GM19023 (cell line): ENCODE measurements around the gene ABT1.
"Not testable (repeated sequence)": the region's sequence is repeated elsewhere in the genome, so short reads cannot be mapped to it uniquely, and the experiment has no call there.

Source experiments
- ATAC-seq: cut with Tn5 transposase; IDR thresholded peaks from one replicate; pipeline ENCODE4 v1.9.1; 2021; ENCODE audit warnings: mild to moderate bottlenecking, moderate library complexity; ENCODE audit not compliant: unreplicated experiment

ABT1 gene

DNA sequence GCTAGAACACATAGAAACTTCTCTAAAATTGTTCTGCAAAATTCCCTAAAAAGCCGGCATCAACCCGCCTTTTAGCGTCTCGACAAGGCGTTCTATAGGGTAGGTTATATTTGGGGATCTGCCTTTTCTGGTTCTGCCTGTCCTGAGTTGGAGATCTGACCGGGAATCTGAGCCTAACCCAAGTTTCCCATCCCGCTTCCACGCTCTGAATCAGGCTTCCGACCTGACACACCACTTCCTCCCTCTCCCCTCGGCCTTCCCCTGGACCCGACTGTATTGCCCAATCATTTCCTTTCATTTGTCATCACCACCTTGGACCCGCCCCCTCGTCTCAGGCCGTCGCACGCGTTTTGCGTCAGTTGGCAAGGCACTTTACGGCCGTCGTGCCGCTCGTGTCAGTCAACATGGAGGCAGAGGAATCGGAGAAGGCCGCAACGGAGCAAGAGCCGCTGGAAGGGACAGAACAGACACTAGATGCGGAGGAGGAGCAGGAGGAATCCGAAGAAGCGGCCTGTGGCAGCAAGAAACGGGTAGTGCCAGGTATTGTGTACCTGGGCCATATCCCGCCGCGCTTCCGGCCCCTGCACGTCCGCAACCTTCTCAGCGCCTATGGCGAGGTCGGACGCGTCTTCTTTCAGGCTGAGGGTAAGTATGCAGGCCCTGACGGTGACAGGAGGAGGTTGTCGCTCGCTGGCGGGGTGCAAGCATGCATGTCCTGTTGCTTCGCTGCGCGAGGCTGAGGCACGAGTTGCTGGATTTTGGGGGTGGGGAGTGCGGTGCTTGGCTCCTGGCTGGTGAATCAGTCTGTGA is at the start of gene ABT1:
Gene ABT1 (plus strand): TSS at position 375 of the 810 bp plus-strand sequence. CDS start 30 bp downstream, at position 405.
- ATAC-seq: peak; percentile 80

DNA sequence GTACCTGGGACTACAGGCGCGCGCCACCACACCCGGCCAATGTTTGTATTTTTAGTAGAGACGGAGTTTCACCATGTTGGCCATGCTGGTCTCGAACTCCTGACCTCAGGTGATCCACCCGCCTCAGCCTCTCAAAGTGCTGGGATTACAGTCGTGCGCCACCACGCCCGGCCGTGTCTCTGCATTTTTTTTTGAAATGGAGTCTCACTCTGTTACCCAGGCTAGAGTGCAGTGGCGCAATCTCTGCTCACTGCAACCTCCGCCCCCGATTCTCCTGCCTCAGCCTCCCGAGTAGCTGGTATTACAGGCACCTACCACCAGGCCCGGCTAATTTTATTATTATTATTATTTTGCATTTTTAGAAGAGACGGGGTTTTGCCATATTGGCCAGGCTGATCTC is 49.4 kb upstream of the ABT1 start:
- ATAC-seq: not testable (repeated sequence)

DNA sequence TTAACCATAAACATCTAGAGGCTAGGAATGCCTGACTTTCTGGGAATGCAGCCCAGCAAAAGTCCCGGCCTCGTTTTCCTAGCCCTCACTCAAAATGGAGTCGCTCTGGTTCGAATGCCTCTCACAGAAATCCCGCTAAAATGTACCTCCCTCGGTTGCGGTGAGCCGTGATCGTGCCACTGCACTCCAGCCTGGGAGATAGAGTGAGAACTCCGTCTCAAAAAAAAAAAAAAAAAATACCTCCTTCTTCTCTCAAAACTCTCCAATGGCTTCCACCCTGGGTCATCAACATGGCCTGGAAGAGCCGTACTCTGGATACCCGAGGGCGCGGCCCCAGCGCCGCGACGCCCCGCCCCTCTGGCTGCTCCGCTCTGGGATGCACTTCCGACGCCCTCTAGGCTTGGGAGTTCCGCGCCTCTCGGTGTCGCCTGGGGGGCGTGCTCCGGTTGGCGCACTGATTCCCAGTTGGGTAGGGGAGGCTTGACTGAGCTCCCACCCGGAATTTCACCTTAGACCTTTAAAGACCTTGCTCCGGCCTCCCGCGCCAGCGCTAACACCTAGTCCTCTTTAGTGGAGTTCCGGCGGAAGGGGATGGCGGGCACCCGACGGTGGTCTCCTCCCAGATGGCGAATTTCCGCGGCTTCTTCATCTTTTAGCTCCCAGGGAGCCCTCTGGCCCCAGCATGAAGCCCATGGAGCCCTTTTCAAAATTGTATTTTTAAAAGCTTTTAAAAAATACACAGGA is 46.3 kb upstream of the ABT1 start:
- peak; percentile 31 for ATAC-seq

DNA sequence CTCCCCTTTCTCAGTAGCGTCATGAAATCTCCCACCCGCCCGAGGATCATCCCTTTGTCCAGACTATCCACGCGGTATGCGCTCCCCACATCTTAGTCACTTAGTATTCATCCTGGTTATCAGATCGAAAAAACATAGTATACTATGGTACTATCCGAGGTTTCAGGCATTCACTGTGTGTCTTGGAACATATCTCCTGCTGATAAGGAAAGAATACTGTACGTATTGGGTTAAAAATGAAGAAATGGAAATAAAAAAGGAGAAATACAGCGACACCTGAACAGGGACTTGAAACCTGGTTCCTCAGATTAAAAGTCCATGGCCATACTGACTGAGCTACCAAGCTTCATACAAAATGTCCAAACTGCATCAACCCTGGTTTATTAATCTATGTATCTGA is 44.5 kb upstream of the ABT1 start:
- no peak for ATAC-seq

DNA sequence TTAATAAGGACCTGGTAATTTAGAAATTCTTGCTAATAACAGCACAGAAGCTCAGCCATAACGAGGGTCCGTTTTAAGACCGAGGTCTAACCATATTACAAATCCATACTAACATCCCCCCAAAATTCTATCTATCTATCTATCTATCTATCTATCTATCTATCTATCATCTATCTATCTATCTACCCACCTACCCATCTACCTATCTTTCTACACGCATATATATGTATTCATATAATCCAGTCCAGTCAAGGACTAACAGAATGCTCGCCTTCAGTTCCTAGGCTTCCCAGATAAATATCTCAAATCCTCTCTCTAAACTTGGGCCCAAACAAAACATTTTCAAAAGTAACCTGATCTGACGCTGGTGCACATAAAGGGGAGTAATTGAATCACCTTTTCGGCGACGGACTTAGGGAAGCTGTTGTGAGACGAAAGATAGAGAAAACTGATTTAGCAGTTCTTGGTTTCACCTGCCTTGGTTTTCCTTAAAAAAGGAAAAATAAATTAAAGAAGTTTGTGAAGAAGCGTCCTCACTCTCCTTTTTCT is 44.0 kb upstream of the ABT1 start:
- ATAC-seq: no peak

DNA sequence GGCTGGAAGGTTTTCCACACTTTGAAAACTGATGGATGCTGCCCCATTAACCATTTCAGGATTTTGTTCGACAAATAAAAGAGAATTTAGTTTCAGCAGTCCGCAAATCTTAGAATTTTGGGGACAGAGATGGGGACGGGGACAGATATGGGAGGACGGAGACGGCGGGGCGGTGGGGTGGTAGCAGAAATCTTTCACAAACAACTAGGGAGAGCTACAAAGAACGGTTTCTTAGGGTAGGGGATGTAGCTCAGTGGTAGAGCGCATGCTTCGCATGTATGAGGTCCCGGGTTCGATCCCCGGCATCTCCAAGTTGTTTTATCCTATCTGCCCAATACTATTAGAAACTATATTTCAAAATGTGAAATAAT is 43.5 kb upstream of the ABT1 start:
- ATAC-seq: peak; percentile 41

DNA sequence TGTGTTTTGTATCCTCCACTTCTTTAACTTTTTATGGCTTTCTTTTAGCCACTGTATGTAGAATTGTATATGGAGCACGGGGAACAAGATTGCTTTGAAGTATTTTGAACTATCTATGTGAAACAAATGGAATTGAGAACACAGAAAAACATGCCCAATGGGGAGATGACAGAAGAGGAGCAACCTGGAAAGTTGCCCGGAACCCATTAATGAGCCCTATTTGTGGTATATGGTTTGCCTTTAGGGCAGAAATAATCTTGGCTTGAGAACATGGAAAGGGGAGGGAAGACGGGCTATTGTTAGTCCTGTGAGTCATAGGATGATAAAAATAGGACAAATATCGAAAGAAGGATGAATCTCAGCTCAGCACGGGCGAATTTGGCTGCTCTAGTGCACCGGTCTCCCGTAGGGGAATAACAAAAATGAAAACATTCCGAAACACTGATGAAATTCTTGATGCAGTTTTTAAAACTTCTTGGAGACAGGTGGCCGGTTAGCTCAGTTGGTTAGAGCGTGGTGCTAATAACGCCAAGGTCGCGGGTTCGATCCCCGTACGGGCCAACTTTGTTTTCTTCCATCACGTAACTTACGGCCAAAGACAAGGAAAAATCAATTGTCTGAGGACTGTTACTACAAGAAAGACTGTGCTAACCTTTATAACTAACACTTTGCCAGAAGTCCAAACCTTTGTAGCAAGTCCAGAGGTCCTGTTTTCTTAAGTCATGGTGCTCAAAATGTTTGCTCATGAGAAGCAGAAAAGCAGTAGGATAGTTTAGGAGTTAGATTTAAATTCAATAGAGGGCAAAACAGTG is 42.9 kb upstream of the ABT1 start:
- ATAC-seq: peak; percentile 53

DNA sequence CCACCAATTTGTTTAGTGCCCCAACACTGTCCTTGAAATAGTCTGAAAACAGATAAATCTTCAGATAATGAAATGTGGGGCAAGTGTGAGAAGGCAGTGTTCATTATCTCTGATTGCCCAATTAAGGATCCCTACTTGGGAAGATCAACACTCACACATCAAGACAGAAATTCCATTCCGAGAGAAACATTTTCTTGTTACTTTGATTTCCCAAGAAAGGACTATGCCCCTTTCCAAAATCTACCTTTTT is 42.4 kb upstream of the ABT1 start:
- ATAC-seq: peak; percentile 4

DNA sequence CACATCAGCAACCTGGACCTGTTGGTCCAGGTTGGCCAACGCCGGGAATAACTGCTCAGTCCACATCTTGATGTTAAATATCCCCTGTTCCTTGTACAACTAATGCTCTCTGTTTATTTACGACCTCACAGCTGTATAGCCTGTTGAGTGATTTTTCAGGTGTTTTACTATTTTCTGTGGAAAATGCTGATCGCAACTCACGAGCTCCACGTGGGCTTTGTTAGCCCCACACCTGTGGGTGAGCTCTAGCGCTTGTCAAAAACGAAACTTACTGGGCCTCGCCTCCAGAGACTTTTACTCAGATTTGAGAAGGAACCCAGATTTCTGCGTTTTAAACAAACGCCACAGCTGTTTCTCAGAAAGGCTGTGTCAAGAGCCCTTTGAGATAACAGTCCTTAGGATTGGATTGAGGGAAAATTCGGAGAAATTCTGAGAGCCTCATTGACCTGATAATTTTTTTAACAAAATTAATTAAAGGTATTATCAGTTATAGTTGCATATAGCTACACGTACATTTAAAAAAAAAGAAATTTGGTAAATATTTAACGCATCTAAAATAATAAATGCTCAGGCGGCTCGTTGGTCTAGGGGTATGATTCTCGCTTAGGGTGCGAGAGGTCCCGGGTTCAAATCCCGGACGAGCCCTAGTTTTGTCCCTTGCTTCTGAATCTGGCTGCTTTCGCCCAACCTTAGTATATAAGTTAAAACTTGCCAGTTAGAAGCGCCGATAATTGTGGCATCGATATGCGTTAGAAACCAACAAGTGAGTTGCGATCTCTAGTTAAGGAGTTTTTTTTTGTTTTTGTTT is 41.9 kb upstream of the ABT1 start:
- ATAC-seq: no peak

DNA sequence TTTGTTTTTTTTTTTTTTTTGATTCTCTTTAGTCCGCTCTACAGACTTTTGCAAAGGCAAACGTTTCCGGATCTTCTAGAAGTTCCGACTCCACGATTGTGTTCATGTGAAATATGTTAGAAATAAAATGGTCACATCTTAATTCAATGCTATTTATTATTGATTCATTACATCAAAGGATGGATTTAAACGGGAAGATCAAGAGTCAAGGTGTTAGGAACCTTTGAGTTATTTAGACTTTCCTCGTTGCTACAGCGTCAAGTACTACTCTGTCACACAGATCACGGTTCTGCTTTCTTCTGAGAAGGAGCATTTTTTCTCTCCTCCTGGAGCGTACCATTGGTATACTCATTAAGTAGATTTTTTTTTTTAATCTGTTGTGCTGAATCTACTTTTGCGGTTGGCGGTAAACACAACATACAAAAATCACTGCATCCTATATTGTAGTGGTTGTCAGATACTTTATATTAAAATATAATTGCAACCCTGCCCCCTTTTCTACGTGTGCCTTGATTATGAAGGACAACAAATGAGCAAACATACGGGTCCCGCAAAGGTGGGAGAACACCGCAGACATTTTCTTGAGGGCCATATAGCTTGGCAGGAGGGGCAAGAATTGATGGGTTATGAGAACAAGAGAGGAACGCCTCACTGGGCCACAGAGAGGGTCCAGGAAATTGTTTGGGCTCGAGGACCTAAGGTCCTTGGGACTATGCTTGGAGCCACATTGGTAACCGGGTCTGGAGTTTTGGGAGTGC is 41.1 kb upstream of the ABT1 start:
- ATAC-seq: no peak

DNA sequence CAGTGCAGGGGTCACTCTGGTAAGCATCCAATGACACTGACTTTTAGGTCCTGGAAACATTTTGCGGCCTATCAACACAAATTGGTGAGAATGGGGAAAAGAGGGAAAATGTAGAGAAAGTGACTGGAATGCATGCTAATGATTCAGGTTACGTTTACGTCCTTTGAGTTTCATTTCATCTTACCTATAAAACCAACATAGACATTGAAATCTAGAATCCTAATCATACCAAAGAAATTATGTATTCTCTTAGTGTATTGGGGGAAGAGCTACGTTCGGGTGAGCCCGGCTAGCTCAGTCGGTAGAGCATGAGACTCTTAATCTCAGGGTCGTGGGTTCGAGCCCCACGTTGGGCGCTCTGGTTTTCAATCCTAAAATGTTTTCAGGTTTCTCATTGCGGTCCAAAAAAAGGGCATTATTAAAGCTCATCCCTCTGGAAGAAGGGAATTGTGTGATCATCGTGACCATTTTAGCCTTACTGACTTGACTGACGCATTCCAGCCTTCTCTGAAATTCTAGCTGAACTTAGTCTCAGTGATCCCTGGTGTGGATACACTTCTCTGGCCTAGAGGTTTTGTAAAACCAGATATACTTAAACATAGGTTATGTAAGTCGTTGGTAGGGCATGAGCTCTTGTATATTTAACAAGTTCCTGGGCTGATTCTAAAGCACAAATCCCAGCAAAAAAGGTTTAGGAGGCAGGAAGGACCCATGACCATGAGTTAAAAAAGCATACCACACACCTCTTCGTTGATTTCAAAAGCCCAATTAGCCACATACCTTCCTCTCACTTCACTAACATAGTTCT is 40.3 kb upstream of the ABT1 start:
- no peak for ATAC-seq

DNA sequence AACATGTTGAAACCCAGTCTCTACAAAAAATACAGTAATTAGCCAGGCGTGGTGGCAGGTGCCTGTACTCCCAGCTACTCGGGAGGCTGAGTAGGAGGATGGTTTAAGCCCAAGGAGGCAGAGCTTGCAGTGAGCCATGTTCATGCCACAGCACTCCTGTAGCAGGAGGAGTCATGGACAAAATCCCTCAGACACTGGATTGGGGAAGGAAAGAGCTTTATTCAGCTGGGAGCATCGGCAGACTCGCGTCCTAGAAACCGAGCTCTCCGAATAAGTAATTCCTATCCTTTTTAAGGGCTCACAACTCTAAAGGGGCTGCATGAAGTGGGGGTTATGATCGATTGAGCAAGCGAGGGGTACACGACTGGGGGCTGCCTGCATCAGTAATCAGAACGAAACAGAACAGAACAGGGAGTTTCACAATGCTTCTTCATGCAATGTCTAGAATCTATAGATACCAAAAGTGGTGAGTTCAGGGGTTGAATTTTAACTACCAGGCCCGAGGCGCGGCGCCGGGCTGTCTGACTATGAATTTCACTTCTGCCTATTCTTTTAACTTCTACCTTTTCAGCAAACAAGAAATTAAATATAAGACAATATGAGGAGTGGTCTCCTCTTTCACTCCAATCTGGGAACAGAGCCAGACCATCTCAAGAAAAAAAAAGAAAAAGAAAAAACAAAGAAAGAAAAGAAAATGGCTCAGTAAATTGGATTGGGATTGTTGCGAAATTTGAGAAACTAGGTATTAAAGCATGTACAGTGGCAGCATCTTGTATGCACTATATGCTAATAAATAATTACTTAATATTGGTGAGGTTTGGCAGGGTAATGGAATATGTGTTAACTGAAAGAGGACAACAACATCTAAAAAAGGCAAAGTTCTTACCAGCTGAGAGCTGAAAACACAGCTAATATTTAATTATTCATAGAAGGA is 35.0 kb upstream of the ABT1 start:
- ATAC-seq: no peak

DNA sequence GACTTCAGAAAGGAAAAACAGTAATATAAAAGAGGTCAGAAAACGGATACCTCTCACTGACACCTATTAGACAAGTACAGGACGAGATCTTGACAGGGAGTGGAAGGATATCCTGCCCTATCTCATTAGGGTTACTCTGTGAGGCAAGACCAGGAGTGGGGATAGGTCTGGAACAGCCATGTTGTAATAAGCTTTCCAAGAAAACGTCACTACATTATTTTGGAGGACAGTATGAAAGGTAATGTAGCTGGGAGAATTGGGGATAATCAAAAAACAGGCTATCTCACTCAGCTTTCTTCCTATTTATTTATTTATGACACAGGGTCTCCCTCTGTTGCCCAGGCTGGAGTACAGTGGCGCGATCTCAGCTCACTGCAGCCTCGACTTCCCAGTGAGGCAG is 33.3 kb upstream of the ABT1 start:
- no peak for ATAC-seq

DNA sequence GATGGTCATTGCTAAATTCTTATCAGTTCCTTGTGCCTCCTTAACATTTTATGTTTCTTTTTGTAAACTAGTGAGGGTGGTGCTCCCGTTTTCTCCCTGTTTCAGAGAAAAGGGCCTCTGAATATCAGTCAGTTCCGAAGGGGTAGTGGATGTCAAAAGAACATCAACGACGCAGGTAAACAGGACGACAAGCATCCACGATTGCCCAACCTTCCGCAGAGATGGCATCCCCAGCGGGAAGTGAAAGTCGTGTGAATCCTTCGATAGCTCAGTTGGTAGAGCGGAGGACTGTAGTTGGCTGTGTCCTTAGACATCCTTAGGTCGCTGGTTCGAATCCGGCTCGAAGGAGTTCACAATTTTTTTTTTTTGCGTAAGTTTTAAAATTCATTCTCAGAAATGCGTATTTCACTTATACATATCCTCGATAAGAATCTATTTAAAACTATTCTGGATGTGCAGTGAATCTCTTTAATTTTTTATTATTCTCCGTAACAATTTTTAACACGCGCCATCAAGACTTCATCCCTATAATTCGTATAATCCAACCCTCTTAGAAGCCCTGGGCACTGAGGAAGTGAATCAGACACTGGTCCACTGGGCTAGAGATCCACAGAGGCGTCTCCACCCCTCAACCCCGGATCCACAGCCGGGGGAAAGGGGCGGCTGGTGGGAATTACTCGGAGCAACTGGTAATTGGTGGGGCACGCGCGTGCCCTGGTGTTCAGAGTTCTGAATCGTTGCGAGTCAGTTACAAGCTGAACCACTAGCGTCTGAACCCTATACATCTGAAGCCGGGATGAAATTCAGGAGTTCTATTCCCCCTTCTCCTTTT is 27.9 kb upstream of the ABT1 start:
- peak; percentile 58 for ATAC-seq

DNA sequence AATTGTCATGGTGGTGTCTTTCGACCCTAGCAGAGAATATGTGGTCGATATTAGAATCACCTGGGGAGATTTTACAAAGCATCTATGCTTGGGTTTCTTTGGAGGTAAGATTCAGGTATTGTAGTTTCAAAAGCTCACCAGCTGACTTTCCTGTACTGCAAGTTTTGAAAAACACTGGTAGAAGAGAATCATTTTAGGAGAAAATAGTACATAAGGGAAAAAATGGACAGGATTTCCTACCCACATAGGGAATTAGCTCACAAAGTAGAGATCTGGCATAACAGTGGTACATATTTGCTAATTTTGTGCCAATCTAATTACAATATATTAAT is 27.4 kb upstream of the ABT1 start:
- no peak for ATAC-seq

DNA sequence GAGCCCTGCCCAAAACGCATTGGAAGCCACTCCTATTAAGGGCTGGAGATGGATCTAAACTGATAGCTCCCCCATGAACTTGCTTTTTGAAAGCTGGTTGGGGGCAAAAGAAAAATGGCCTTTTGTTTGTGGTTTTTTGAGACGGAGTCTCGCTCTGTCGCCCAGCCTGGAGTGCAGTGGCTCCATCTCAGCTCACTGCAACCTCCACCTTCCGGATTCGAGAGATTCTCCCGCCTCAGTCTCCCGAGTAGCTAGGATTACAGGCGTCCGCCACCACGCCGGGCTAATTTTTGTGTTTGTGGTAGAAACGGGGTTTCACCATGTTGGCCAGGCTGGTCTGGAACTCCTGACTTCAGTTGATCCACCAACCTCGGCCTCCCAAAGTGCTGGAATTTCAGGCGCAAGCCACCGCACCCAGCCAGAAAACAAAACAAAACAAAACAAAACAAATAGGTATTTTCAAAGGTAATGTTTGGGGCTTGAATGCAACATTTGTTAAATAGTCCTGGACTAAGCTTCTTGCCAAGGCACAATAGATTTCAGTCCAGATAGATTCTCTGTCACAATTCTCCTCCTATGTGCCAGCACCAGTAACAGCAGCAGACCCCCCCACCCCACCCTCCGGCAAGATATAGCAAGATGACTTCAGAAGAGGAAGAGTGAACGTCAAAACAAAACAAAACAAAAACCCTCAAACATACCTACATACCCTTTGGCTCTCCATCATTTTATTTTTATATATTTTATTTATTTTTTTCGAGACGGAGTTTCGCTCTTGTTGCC is 26.5 kb upstream of the ABT1 start:
- ATAC-seq: no peak
